Lower leg skin (tissue), 3 donors: ENCODE data around the gene TET2.

ENCODE experiments used
- CTCF ChIP-seq, 3 donors: fragments of 450-650 bp; IDR thresholded peaks; one replicate each; pipeline ENCODE4 v1.5.1; 2016; ENCODE audit warnings: antibody characterized with exemption in 3 of 3, mild to moderate bottlenecking in 3 of 3, moderate library complexity in 2 of 3
- POLR2A ChIP-seq, 2 donors: fragments of 450-650 bp; IDR thresholded peaks; one replicate each; pipeline ENCODE4 v1.6.1; 2016 to 2017; ENCODE audit warnings: antibody characterized with exemption in 2 of 2, mild to moderate bottlenecking in 1 of 2, moderate library complexity in 1 of 2

- TF ChIP-seq CTCF (IDR thresholded peaks at IDR 0.05) (no peak), POLR2A (IDR thresholded peaks at IDR 0.05) (no peak)
Measured at GRCh38 chr4:105120626-105121025, 26.1 kb upstream of the TET2 start.
